Glomerular visceral epithelial cell (primary cell): ENCODE data around the gene HSFY2.
"Not testable (repeated sequence)": the region's sequence is repeated elsewhere in the genome, so short reads cannot be mapped to it uniquely, and the experiment has no call there.

Source experiments
- DNase-seq: peaks from one replicate; pipeline ENCODE4 v3.0.0-alpha.2; 2016; ENCODE audit errors: extremely low spot score

Gene HSFY2

GRCh38 chrY:18773635-18774034 is at the start of gene HSFY2:
Gene HSFY2 (minus strand): TSS chrY:18773735. CDS start chrY:18773618, 117 bp downstream.
- DNase-seq = not testable (repeated sequence)

- not testable (repeated sequence) for DNase-seq
These were observed 42.2 kb upstream of the HSFY2 start for GRCh38 chrY:18815751-18816150.

GRCh38 chrY:18788757-18789406 is 15.3 kb upstream of the HSFY2 start:
- DNase-seq = not testable (repeated sequence)

GRCh38 chrY:18754077-18754476 is 19.5 kb downstream of the HSFY2 start:
- DNase-seq = not testable (repeated sequence)

GRCh38 chrY:18753133-18753815 is 20.3 kb downstream of the HSFY2 start:
- DNase-seq = not testable (repeated sequence)

GRCh38 chrY:18723714-18724113 is 49.8 kb downstream of the HSFY2 start:
- DNase-seq = not testable (repeated sequence)
